ENCODE data around the gene RUFY1. TPM values are rescaled to one million over a fixed set of nuclear protein-coding genes. Genes with fewer than 3 reads are reported as not detected.

Gene RUFY1
- total and polyA plus RNA-seq, 2 experiments from 2014 or later, result 38.6 to 42.3 TPM

GRCh38 chr5:179617930-179618329 is 67.6 kb downstream of the RUFY1 start:
- 85% methylated on average over 7 of the region's 7 CpGs for WGBS (ENCODE audit: low lambda C conversion rate, missing lambda C conversion rate)
- TF ChIP-seq EZH2phosphoT487 (IDR thresholded peaks at IDR 0.05; ENCODE audit: low read depth, severe bottlenecking, unreplicated experiment), result no peak
- no peak for TF ChIP-seq EZH2 (IDR thresholded peaks at IDR 0.05; ENCODE audit: borderline replicate concordance)
- TF ChIP-seq, protein P1, sequence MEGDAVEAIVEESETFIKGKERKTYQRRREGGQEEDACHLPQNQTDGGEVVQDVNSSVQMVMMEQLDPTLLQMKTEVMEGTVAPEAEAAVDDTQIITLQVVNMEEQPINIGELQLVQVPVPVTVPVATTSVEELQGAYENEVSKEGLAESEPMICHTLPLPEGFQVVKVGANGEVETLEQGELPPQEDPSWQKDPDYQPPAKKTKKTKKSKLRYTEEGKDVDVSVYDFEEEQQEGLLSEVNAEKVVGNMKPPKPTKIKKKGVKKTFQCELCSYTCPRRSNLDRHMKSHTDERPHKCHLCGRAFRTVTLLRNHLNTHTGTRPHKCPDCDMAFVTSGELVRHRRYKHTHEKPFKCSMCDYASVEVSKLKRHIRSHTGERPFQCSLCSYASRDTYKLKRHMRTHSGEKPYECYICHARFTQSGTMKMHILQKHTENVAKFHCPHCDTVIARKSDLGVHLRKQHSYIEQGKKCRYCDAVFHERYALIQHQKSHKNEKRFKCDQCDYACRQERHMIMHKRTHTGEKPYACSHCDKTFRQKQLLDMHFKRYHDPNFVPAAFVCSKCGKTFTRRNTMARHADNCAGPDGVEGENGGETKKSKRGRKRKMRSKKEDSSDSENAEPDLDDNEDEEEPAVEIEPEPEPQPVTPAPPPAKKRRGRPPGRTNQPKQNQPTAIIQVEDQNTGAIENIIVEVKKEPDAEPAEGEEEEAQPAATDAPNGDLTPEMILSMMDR (IDR thresholded peaks at IDR 0.05; ENCODE audit: poor library complexity), result no peak
- H3K27me3 ChIP-seq, result no peaks in the 10 kb centered on the region
- H3K4me3 ChIP-seq, result no peak overlapping the region
- H3K9me2 ChIP-seq (replicated peaks; ENCODE audit: insufficient read depth), result no peaks in the 10 kb centered on the region
- H3K9me3 ChIP-seq (ENCODE audit: low read depth), result no peaks in the 10 kb centered on the region
- DNase-seq (ENCODE audit: low spot score), result no peak
- H3K36me3 ChIP-seq (replicated peaks; ENCODE audit: insufficient read depth, low read depth), result peaks cover 32% of the 10 kb centered on the region
- H3K4me2 ChIP-seq, result peak overlapping the region; percentile 95
- peaks cover 21% of the 10 kb centered on the region for H3K4me1 ChIP-seq (ENCODE audit: insufficient read depth)
- peaks cover 98% of the 10 kb centered on the region for H4K20me1 ChIP-seq (ENCODE audit: insufficient read depth, poor library complexity, severe bottlenecking)
- no peak overlapping the region for H2AFZ ChIP-seq
- peaks cover 97% of the 10 kb centered on the region for H3K79me2 ChIP-seq
- H3K27ac ChIP-seq, result no peak overlapping the region

DNA sequence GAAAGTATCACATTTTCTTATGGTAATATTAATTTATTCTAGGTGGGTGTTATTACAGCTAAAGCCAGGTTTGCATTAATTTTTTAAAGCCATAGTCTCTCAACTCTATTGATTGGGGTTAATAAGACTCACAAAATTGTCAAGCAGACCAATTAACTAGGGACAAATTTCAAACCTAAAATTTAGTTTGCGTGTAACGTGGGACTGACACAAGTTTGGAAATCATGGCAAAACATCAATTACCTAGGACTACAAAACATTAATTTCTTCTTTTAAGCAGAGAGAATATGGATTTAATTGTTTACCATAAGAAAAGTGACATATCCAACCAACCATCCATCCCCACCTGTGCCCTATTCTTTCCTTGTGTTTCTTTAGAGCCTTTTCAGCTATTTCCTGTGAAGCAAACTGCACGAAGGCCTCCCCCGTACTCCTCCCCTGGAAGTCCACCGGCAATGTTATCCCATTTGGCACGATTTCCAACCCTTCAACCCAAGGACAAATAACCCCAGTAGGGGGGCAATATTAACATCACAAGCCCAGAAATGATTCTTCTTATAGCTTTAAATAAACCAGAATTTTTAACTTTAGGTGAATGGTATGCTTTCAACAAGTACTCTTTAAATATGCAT is 68.7 kb downstream of the RUFY1 start:
- Histone ChIP-seq H3K4me1 (ENCODE audit: insufficient read depth) (peaks cover 21% of the 10 kb centered on the region), H3K4me3 (peak overlapping the region; percentile 92), H4K20me1 (ENCODE audit: insufficient read depth, poor library complexity, severe bottlenecking) (peaks cover 89% of the 10 kb centered on the region), H3K27me3 (no peaks in the 10 kb centered on the region), H2AFZ (no peak overlapping the region), H3K9me3 (ENCODE audit: low read depth) (no peaks in the 10 kb centered on the region), H3K27ac (no peak overlapping the region), H3K79me2 (peaks cover 90% of the 10 kb centered on the region), H3K9me2 (replicated peaks; ENCODE audit: insufficient read depth) (no peaks in the 10 kb centered on the region), H3K4me2 (peak overlapping the region; percentile 95), H3K36me3 (replicated peaks; ENCODE audit: insufficient read depth, low read depth) (peaks cover 32% of the 10 kb centered on the region)
- TF ChIP-seq EZH2phosphoT487 (IDR thresholded peaks at IDR 0.05; ENCODE audit: low read depth, severe bottlenecking, unreplicated experiment) (no peak), EZH2 (IDR thresholded peaks at IDR 0.05; ENCODE audit: borderline replicate concordance) (no peak)
- TF ChIP-seq, protein P1 (IDR thresholded peaks at IDR 0.05; ENCODE audit: poor library complexity), result no peak
- no peak for DNase-seq (ENCODE audit: low spot score)
- 31% methylated on average over 6 of the region's 6 CpGs for WGBS (ENCODE audit: low lambda C conversion rate, missing lambda C conversion rate)

DNA sequence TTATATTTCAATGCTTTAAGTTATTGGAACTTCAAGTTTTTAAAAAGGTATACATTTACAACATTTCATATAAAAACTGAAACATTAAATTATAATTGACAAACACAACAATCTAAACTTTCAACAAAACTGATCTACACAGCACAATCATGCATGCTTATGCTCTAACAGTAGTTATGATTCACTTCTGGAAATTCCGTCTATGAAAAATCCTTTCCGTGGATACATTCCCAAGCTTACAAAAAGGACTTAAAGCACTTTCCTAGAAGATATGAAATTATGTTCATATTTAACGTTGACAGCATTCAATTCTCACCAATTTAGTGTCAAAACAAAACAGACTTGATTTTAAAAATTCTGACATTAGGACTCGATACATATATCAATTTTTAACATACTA is 69.4 kb downstream of the RUFY1 start:
- peak overlapping the region; percentile 95 for H3K4me2 ChIP-seq

More for the DNA sequence above, 69.4 kb downstream of the RUFY1 start:
- TF ChIP-seq EZH2phosphoT487 (IDR thresholded peaks at IDR 0.05; ENCODE audit: low read depth, severe bottlenecking, unreplicated experiment), result no peak
- TF ChIP-seq, protein P1 (IDR thresholded peaks at IDR 0.05; ENCODE audit: poor library complexity), result no peak
- no peak for TF ChIP-seq EZH2 (IDR thresholded peaks at IDR 0.05; ENCODE audit: borderline replicate concordance)
- Histone ChIP-seq H2AFZ (no peak overlapping the region), H3K9me2 (replicated peaks; ENCODE audit: insufficient read depth) (no peaks in the 10 kb centered on the region), H3K9me3 (ENCODE audit: low read depth) (no peaks in the 10 kb centered on the region), H3K36me3 (replicated peaks; ENCODE audit: insufficient read depth, low read depth) (peaks cover 31% of the 10 kb centered on the region), H3K27ac (no peak overlapping the region), H3K4me3 (peak overlapping the region; percentile 92), H3K4me1 (ENCODE audit: insufficient read depth) (peaks cover 28% of the 10 kb centered on the region), H3K79me2 (peaks cover 92% of the 10 kb centered on the region), H4K20me1 (ENCODE audit: insufficient read depth, poor library complexity, severe bottlenecking) (peaks cover 82% of the 10 kb centered on the region), H3K27me3 (no peaks in the 10 kb centered on the region)
- 19% methylated on average over 4 of the region's 4 CpGs for WGBS (ENCODE audit: low lambda C conversion rate, missing lambda C conversion rate)
- DNase-seq (ENCODE audit: low spot score), result no peak

Data from hepatocyte (in vitro differentiated cells).